Activated naive CD4-positive, alpha-beta T cell treated with anti-CD3 and anti-CD28 coated beads, Interleukin-2, amount 50 U/mL, for 72 hours (primary cell): ENCODE data around the gene ARID5B. TPM values are rescaled to one million over a fixed set of nuclear protein-coding genes. Genes with fewer than 3 reads are reported as not detected.

Source experiments
- ATAC-seq, 2 donors: fragments of 150-1000 bp; cut with Tn5 transposase; 2 replicates each; pipeline ENCODE4 v1.10.0; 2021; ENCODE audit warnings: mild to moderate bottlenecking in 2 of 2, moderate library complexity in 2 of 2
- DNase-seq, 2 donors: peaks; one replicate each; pipeline ENCODE4 v3.0.0; 2021 to 2022; ENCODE audit warnings: low spot score in 2 of 2
- H3K27ac Mint-ChIP-seq, 2 donors: one replicate each; pipeline ENCODE4 v1.8.0; 2022; ENCODE audit warnings: mild to moderate bottlenecking in 2 of 2, mixed read lengths in 2 of 2
- H3K36me3 Mint-ChIP-seq, 2 donors: one replicate each; pipeline ENCODE4 v1.8.0; 2022; ENCODE audit warnings: mixed read lengths in 2 of 2
- H3K9me3 Mint-ChIP-seq, 2 donors: one replicate each; pipeline ENCODE4 v1.8.0; 2022; ENCODE audit warnings: mixed read lengths in 2 of 2
- total RNA-seq, 2 donors: library from RNA; stranded (reverse); gene quantifications; one replicate each; pipeline ENCODE4 v1.2.3, GENCODE V29; 2022

Gene ARID5B
- total RNA-seq, 2 donors from 2014 or later, result 52.1 to 95.4 TPM

GRCh38 chr10:62058896-62059216 is 157.4 kb downstream of the ARID5B start:
- no peak for DNase-seq
- Mint-ChIP-seq H3K27ac (peak overlapping the region; percentile 44 to 54), H3K9me3 (peaks cover 6% of the 10 kb centered on the region in 2 donors), H3K36me3 (peaks cover 81 to 100% of the 10 kb centered on the region in 2 donors)
- ATAC-seq, result no peak

- H3K9me3 Mint-ChIP-seq, result peaks cover 6% of the 10 kb centered on the region in 2 donors
Measured at GRCh38 chr10:62059217-62059920, 157.9 kb downstream of the ARID5B start.

GRCh38 chr10:62062028-62062427 is 160.5 kb downstream of the ARID5B start:
- DNase-seq (no peak), ATAC-seq (peak; percentile 36 to 54)
- Mint-ChIP-seq H3K36me3 (peaks cover 61 to 100% of the 10 kb centered on the region in 2 donors), H3K9me3 (peaks cover 6% of the 10 kb centered on the region in 2 donors), H3K27ac (peak overlapping the region; percentile 80 to 92)

More at GRCh38 chr10:62059217-62059920, 157.9 kb downstream of the ARID5B start:
- DNase-seq (no peak), ATAC-seq (no peak)
- Mint-ChIP-seq H3K27ac (peak overlapping the region; percentile 44 to 54), H3K36me3 (peaks cover 81 to 100% of the 10 kb centered on the region in 2 donors)

GRCh38 chr10:62062752-62063512 is 161.4 kb downstream of the ARID5B start:
- Mint-ChIP-seq H3K9me3 (peaks cover 6% of the 10 kb centered on the region in 2 donors), H3K27ac (peak overlapping the region; percentile 80 to 92), H3K36me3 (peaks cover 56 to 98% of the 10 kb centered on the region in 2 donors)
- no peak for DNase-seq
- ATAC-seq, result peak; percentile 83 to 87

GRCh38 chr10:62063795-62064472 is 162.4 kb downstream of the ARID5B start:
- ATAC-seq, result no peak
- peaks cover 6% of the 10 kb centered on the region in 2 donors for H3K9me3 Mint-ChIP-seq
- peaks cover 49 to 98% of the 10 kb centered on the region in 2 donors for H3K36me3 Mint-ChIP-seq
- no peak for DNase-seq
- H3K27ac Mint-ChIP-seq, result peak overlapping the region; percentile 80 to 92

GRCh38 chr10:62067560-62067959 is 166.1 kb downstream of the ARID5B start:
- Mint-ChIP-seq H3K36me3 (peaks cover 46 to 95% of the 10 kb centered on the region in 2 donors), H3K27ac (peak overlapping the region; percentile 63 to 77), H3K9me3 (no peaks in the 10 kb centered on the region)
- no peak for DNase-seq
- no peak for ATAC-seq

- H3K9me3 Mint-ChIP-seq, result no peaks in the 10 kb centered on the region
- ATAC-seq, result no peak
- peaks cover 53 to 95% of the 10 kb centered on the region in 2 donors for H3K36me3 Mint-ChIP-seq
- peak overlapping the region in 1 of 2 donors; percentile 77 for H3K27ac Mint-ChIP-seq
- DNase-seq, result no peak
Measured at GRCh38 chr10:62068464-62068863, 167.0 kb downstream of the ARID5B start.

GRCh38 chr10:62069452-62070178 is 168.1 kb downstream of the ARID5B start:
- H3K27ac Mint-ChIP-seq, result peak overlapping the region in 1 of 2 donors; percentile 79
- H3K36me3 Mint-ChIP-seq, result peaks cover 48 to 95% of the 10 kb centered on the region in 2 donors
- ATAC-seq (no peak), DNase-seq (no peak)
- no peaks in the 10 kb centered on the region for H3K9me3 Mint-ChIP-seq

- DNase-seq (no peak), ATAC-seq (peak; percentile 63 to 80)
- Mint-ChIP-seq H3K27ac (peak overlapping the region; percentile 83 to 88), H3K9me3 (peaks cover 0 to 4% of the 10 kb centered on the region in 2 donors), H3K36me3 (peaks cover 54 to 95% of the 10 kb centered on the region in 2 donors)
Measured at GRCh38 chr10:62071846-62072281, 170.4 kb downstream of the ARID5B start.

- Mint-ChIP-seq H3K27ac (peak overlapping the region; percentile 83 to 84), H3K9me3 (peaks cover 0 to 4% of the 10 kb centered on the region in 2 donors), H3K36me3 (peaks cover 57 to 97% of the 10 kb centered on the region in 2 donors)
- ATAC-seq (no peak), DNase-seq (no peak)
Measured at GRCh38 chr10:62072901-62073300, 171.4 kb downstream of the ARID5B start.

- Mint-ChIP-seq H3K36me3 (peaks cover 62 to 97% of the 10 kb centered on the region in 2 donors), H3K27ac (peak overlapping the region; percentile 83 to 84), H3K9me3 (peaks cover 0 to 4% of the 10 kb centered on the region in 2 donors)
- no peak for ATAC-seq
- DNase-seq, result no peak
Measured at GRCh38 chr10:62073429-62073828, 171.9 kb downstream of the ARID5B start.

- H3K9me3 Mint-ChIP-seq, result peaks cover 0 to 4% of the 10 kb centered on the region in 2 donors
Measured at GRCh38 chr10:62075414-62075813, 173.9 kb downstream of the ARID5B start.

GRCh38 chr10:62075912-62076311 is 174.4 kb downstream of the ARID5B start:
- ATAC-seq (no peak), DNase-seq (no peak)
- peak overlapping the region; percentile 14 to 91 for H3K27ac Mint-ChIP-seq
- H3K36me3 Mint-ChIP-seq, result peaks cover 57 to 98% of the 10 kb centered on the region in 2 donors
- H3K9me3 Mint-ChIP-seq, result peaks cover 0 to 4% of the 10 kb centered on the region in 2 donors

More at GRCh38 chr10:62075414-62075813, 173.9 kb downstream of the ARID5B start:
- DNase-seq, result no peak
- Mint-ChIP-seq H3K27ac (peak overlapping the region; percentile 14 to 91), H3K36me3 (peaks cover 57 to 97% of the 10 kb centered on the region in 2 donors)
- ATAC-seq, result no peak

- ATAC-seq, result peak; percentile 39 to 41
- Mint-ChIP-seq H3K36me3 (peaks cover 48 to 88% of the 10 kb centered on the region in 2 donors), H3K9me3 (peaks cover 0 to 4% of the 10 kb centered on the region in 2 donors), H3K27ac (peak overlapping the region; percentile 13 to 91)
- DNase-seq, result no peak
Measured at GRCh38 chr10:62076891-62077290, 175.4 kb downstream of the ARID5B start.

- Mint-ChIP-seq H3K9me3 (peaks cover 0 to 4% of the 10 kb centered on the region in 2 donors), H3K36me3 (peaks cover 42 to 87% of the 10 kb centered on the region in 2 donors), H3K27ac (peak overlapping the region; percentile 13 to 91)
- ATAC-seq, result no peak
- no peak for DNase-seq
Measured at GRCh38 chr10:62077330-62078015, 176.0 kb downstream of the ARID5B start.
